KG1 (cell line): Measurements from ENCODE around the gene NAA40.
A peak's percentile ranks its signal among the peaks of the same experiment; 100 is the strongest.
"Not testable (repeated sequence)": the region's sequence is repeated elsewhere in the genome, so short reads cannot be mapped to it uniquely, and the experiment has no call there.

Experiments
- DNase-seq: peaks from one replicate; lab custom pipeline; 2025; lab: John Stamatoyannopoulos, UW

NAA40 gene

DNA sequence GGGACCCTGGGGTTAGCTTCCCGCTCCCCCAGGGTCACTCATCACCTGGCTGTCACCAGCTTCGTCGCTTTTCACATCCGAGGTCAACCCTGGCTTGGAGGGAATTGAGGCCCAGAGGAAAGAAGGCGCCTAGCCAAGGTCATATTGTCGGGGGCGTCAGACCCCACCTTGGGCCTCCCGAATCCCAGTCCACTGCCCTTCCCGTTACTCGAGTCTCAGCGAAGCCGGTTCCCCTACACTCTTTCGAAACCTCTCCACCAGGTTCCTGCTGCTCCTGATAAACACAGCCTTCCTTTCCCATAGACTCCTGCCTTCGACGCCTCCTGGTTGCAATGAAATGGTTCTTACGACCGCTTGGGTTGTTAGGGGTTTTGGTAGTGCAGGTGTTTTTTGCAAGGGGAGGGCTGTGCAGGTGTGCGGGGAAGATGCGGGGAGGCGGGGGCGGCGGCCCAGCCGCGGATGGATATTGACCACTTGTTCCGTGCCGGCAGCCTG lies 642 bp downstream of the NAA40 start:
- no peak for DNase-seq

DNA sequence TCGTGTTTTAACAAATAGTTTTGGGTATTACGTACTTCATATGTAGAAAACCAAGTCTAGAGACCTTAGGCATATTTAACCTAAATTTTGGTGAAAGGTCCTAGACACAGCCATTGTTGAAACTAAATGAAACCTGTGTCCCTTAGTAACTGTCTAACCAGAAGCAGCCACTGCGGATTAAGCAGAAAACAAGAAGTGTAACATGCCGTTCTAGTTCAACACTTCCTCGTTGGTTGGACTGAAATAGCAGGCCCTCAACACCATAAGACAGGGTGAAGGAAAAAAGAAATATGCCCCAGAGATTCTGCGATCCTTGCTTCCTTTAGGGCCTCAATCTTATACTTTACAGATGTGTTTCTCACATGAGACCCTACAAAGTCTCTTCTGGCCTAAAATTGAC lies 2.0 kb downstream of the NAA40 start:
- DNase-seq = no peak

DNA sequence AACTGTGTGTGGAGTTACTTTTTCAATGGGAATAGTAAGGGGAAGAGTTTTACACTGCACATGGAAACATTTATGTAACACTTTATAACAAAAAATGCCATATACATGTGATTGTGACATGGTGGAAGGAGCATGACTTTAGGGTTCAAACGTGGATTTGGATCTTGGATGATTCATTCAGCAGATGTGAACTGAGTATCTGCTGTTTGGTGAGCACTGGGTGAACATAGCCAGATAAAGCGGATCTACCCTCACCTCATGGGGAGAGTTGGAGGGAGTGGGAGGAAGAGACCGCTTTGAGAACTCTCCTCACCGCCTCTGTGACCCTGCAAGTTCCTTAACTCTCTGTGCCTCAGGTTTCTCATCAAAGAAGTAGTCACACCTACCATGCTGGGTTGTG lies 3.1 kb downstream of the NAA40 start:
- no peak for DNase-seq

DNA sequence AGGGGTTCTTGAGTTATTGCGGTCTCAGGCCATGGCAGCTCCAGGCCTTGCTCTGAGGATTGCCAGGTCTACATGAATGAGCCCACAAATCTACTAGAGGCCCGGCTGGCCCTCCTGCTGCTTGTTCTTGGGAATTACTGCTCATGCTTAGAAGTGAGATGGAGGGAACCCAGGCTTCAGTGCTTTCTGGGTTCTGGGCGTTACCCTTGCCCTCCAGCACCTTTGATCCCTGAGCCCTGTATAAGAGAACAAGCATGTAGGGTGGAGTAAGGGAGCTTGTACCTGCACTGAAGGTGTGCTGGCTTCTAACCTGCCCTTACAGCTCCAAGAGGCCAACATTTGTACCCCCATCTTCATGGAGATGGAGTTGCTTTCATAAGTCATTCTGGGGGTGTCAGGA lies 4.0 kb downstream of the NAA40 start:
- no peak for DNase-seq

DNA sequence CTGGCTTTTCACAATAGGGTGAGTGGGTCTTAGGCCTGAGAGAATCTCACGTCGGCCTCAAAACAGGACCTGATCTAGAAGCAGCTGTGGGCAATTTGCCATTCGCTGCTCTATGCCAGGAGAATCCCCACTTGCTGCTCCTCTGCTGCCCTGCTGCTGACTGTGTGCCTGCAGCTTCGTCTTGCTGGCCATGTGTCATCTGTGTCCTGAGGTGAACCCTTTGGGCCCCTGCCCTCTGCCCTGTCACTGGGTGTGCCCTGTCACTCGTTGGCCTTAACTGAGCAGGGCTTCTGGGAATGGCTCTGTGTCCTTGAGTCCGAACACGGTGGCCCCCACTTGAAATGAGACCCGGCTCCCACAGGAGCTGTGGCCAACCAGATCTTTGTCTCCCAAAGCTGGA lies 6.2 kb downstream of the NAA40 start:
- DNase-seq = no peak

DNA sequence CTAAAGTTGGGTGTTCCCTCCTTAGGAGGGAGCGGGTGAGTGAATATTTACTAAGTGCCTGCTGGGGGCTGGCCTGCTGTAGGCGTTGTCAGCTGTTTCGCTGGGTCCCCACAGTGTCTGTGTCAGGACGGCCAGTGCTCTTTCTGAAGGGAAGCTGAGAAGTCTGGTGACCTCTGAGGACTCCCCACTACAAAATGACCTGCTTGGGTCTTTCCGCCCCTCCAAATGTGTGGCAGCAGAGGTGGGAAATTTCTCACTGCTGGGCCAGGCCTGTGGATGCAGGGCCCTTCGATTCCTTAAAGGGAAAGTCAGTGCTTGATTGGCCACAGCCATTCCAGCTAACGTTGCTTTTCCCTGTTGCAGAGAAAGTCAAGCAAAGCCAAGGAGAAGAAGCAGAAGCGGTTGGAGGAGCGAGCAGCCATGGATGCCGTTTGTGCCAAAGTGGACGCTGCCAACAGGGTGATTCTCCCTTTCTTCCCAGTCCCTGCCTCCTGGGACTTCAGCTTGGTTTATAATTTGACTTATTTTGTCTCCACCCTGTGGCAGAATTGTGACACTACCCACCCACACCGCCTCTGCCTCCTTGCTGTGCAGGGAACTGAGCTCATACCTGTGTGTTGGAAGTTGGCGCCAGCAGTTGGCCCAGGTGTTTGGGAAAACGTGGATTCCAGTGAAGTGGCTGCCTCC lies 6.8 kb downstream of the NAA40 start:
- peak; percentile 15 for DNase-seq

DNA sequence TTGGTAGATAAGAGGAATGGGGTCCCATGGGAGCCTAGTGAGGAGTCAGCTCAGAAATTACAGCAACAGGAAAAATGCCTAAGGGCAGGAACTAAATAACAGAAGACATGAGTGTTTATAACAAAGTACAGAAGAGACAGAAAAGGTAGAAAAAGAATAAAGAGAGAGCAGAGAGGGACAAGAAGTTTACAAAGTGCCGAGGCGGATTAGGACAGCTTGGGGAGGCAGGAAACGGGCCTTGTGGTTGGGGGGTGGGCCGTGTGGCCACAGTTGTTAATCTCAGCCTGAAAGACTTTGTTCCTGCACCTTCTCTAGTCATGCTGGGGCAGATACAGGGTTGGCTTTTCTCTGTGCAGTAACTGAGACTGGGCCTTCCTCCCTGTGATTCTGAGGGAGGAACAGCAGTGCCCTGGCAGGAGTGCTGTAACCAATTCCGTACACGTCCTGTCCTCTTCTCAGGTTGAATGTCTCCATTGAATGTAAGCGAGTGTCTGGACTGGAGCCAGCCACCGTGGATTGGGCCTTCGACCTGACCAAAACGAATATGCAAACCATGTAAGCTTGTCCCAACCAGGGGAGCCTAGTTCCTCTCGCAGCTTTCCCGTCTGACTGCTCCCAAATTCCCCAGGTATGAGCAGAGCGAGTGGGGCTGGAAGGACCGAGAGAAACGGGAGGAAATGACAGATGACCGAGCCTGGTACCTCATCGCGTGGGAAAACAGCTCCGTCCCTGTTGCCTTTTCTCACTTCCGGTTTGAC lies 13.2 kb downstream of the NAA40 start:
- no peak for DNase-seq

DNA sequence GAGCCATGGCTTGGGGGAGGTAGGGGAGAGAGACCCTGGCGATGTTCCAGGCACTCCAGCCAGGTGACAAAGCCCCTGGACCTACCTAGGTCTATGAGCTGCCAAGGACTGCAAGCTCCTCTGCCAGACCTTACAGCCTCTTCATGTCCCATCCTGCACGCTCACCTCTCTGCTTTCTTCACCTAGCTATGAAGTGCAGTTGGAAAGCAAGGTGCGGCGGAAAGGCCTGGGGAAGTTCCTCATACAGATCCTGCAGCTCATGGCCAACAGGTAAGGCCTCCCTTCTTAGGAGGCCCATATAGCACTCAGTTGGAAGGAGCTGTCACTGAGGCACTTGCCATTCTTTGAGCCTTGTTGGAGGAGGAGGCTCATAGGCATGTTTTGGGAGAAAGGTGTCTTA lies 13.8 kb downstream of the NAA40 start:
- DNase-seq = no peak

DNA sequence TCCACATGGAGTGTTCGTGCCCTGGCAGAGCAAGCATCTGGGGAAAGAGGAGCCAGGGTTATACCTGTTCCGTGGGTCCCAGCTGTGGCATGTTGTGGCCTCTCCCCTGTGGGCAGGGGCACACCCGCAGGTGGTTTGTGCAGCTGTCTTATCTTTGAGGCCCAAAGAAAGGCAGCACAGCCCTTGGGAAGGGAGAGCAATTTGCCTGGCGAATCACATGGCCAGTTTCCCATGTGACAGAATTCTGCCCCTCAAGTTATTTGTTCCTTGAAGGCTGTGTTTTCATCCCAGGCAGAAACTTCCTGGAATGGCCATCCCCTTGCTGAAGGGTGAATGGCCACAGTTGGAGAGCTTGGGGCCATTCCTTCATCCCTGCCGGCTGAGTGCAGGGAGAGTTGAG lies 19.2 kb downstream of the NAA40 start:
- no peak for DNase-seq

DNA sequence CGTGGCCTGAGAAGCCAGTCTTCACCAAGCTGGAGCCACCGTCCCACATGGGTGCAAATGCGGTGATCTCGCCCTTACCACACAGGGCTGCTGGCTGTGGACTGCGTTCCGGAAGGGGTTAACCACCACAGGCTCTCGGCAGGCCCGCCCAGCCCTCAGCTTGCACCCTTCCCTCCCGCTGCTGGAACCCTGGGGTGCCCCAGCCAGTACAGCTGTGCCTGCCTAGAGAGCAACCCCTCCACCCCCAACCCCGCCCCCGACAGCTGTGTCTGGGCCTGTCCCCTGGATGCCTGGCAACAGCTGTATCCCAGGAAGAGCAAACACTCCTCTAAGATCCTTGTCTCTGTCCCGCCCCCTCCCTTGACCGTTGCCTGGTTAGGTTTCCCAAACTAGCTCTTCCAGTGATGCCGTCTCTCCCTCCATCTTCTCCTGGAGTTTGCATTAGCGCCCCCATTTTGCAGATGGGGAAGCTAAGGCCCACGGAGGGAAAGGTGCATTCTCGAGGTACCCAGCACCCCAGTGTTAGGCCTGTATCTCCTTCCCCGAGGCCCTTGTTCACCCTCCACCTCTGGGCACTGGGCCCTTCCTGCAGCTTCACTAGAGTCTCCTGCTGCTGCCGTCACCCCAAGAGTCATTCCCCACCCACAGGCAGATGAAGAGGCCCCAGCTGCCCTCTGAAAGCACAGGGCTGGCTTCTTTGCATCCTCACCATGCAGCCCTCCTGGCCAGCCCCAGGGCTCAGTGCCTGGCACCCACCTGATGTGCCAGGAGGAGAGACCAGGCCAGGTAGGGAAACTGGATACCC lies 23.0 kb downstream of the NAA40 start:
- DNase-seq = no peak

DNA sequence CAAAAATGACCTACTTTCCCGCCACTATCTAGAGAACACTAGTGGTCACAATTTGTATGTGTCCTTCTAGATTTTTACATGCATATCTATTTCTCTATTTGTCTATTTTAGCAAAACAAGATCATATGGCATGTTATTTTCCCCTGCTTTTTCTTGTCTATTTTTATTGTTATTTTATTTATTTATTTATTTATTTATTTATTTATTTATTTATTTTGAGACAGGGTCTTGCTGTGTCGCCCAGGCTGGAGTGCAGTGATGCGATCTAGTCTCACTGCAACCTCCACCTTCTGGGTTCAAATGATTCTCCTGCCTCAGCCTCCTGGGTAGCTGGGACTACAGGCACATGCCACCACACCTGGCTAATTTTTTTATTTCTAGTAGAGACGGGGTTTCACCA lies 25.1 kb downstream of the NAA40 start:
- not testable (repeated sequence) for DNase-seq

DNA sequence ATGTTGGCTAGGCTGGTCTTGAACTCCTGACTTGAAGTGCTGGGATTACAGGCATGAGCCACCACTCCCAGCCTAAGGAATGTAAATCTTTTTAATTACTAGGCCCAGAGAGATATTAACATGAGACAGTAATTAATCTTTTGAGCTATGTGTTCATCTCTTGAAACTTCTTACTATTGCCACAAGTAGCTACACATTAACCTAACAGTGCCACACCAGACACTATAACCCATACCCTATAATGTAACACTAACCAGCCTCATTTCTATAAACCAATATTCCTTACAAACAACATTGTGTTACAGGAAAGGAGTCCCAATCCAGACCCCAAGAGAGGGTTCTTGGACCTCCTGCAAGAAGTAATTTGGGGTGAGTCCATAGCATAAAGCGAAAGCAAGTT lies 27.6 kb downstream of the NAA40 start:
- DNase-seq = no peak

DNA sequence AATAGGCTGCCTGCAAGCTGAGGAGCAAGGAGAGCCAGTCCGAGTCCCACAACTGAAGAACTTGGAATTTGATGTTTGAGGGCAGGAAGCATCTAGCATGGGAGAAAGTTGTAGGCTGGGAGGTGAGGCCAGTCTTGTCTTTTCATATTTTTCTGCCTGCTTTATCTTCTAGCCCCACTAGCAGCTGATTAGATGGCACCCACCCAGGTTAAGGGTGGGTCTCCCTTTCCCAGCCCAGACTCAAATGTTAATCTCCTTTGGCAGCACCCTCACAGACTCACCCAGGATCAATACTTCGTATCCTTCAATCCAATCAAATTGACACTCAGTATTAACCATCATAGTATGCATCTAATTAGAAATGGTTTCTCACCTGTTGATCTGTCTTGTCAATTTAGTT lies 30.7 kb downstream of the NAA40 start:
- DNase-seq = no peak

DNA sequence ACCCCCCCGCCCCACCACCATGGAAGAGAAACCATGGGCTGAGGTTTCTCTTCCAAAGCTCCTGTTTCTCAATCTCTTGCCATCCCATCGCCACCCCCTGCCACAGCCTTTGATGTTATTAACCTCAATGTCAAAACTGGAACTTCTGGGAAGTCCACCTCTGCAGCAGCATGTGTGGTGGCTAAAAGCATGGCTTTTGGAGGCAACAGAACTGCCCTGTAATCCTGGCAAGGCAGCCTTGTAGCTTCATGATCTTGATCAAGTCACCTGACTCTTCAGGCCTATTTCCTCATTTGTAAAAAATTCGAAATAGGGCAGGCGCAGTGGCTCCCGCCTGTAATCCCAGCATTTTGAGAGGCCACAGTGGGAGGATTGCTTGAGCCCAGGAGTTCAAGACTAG lies 32.1 kb downstream of the NAA40 start:
- DNase-seq = no peak

DNA sequence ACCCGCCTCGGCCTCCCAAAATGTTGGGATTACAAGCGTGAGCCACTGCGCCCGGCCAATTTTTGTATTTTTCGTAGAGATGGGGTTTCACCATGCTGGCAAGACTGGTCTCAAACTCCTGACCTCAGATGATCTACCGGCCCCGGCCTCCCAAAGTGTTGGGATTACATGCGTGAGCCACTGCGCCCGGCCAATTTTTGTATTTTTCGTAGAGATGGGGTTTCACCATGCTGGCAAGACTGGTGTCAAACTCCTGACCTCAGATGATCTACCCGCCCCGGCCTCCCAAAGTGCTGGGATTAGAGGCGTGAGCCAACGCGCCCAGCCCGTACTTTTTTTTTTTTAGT lies 35.1 kb downstream of the NAA40 start:
- not testable (repeated sequence) for DNase-seq

DNA sequence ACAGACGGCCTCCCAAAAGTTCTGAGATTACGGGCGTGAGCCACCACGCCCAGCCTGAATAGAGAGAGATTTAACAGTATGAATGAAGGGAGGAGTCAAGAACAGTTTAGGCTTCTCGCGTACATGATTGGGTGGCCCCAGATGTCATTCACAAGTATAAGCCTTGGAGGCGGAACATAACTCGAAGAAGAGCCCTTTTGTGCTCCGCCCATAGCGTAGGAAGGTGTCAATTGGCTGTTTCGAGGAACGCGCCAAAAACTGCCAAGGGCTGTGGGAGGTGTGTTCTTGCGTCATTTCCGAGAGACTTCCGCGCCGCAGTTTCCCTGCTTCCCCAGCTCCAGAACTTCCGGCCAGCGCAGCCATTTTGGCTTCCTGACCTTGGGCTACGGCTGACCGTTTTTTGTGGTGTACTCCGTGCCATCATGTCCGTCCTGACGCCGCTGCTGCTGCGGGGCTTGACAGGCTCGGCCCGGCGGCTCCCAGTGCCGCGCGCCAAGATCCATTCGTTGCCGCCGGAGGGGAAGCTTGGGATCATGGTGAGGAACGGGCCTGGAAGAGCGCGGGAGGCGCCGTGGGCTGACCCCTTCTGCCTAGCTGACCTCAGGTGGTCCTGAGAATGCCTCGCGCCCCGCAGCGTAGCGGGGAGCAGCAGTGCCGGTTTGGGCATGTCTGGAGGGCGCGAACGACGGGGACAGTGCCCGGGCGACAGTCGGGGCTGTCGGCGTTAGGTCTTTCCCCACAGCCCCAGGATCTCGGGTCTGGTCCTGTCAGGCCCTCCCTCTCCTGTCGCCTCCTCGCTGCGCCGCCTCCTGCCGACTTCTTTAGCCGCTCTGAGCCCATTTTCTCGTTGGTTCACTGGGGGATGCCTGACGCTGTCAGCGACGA lies 35.7 kb downstream of the NAA40 start, which contains the start of gene COX8A:
Gene COX8A, plus strand, starts transcription at position 362 of the 885 bp plus-strand sequence. Its CDS starts 61 bp downstream, at position 423.
- peak; percentile 100 for DNase-seq

DNA sequence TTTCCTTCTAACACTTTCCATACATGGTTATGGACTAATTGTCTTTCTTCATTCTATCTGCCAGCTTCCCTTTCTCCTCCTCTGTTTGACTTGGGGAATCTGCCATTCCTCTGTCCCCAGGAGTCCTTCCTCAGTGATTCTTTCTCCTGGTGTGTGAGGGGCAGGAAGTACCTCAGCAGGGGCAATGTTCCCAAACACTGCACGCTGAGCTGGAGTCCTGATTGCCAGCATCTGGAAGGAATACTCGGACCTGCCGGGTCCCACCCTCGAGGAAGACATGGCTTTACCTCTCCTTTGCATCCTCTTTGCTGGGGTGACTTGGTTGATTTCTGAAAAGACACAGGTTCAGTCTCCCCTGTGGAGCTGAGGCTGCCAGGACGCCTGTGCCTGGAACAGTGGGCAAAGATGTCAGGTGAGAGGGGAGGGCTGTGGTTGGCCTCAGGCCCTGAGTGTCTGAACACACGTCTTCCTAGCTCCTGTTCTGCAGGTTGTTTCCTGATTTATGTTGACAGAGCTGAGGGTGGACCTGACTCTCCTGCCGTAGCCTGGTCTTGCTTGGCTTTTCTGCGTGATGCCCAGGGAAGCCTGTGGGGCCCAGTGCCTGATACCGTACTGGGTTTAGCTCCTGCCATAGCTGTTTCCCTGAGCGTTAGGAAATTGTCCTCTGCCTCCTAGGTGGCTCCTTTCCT lies 39.9 kb downstream of the NAA40 start:
- no peak for DNase-seq

DNA sequence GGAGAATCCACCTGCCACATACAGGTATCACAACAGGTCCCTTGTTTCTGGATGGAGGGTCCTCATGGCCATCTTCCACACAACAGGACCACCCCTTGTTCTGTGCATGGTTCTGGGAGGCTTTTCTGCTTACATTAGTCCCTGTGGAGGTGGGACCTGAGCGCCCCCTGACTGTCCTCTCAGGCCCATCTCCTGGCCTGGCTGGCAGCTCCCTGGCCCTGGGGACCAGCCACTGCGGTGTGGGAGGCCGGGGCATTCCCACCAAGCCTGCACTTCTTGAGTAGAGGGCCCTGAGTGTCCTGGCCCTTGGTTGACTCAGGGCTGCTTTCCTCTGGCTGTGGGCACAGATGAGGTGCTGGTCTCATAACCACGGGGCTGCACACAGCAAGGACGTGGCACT lies 40.6 kb downstream of the NAA40 start:
- no peak for DNase-seq

DNA sequence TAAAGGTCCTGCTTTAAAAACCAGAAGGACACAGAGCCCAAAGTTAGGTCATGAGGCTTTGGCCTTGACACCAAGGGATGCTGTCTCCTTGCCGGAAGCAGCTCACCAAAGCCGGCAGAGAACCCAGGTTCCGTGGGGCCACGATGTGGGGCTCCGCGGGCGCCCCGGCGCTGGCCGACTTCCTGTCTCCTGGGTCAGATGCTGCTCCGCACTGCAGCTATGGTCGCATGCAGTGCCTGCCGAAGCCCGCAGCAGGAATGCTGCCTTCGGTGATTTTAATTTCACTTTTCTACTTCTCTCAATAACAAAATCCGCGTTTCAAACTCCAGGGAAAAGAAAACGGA lies 47.0 kb downstream of the NAA40 start:
- DNase-seq = peak; percentile 73

DNA sequence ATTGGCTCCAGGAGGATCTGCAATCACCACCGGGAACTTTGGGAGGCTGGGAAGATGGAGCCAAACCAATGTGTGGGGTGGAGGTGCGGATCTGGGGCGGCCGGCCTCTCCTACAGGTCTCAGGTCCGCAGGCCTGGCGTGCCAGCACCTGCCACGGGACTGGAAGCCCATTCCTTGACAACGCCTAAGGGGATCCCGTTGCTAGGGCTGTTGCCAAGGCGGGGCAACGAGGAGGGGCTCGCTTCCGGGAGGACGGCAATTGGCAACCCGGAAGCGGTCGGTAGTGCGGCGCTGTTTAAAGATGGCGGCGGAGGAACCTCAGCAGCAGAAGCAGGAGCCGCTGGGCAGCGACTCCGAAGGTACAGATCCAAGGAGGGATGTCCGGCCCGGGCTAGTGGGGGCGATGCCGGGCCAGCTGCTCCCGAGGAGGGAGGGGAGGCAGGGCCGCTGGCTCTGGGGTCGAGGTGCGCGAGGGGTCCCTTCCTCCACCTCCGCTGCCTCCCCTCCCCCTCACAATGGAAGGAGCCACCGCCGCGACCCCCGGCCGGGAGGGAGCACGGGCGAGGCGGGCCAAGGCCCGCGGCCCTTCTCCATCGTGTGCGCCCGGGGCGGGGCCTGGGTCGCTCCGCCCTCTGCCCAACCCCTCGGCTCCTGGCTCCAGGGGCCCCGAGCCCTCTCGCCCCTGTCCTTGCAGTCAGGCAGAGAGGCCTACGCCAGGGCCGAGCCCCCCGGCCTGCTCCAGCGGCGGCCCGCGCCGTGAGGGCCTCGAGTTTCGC lies 47.5 kb downstream of the NAA40 start, which contains the start of gene OTUB1:
Gene OTUB1, plus strand, starts transcription at position 283 of the 776 bp plus-strand sequence. Its CDS starts 19 bp downstream, at position 302.
- peak; percentile 85 for DNase-seq
